K562 (cell line): Measurements from ENCODE around the gene ILK.

Experiments used
- BCL6 ChIP-seq: fragments of 250-450 bp; sonication (Bioruptor Pico); IDR thresholded peaks from 2 replicates; pipeline ENCODE4 v1.4.0; 2020
- FOXJ3 ChIP-seq: sonication (generic); formaldehyde crosslinking; IDR thresholded peaks from 2 replicates; pipeline ENCODE4 v1.4.0; 2020; ENCODE audit warnings: mild to moderate bottlenecking, missing genetic modification reagents
- MYC ChIP-seq, 2 experiments: fragments of 250-450 bp in 1 of 2; sonication (Bioruptor Pico) in 1 of 2; IDR thresholded peaks; 2 replicates each; pipeline versions ENCODE4 v1.5.1 to v1.6.1; 2012 to 2021; ENCODE audit warnings: low read depth in 2 of 2, borderline replicate concordance in 1 of 2, improper control_type of control experiment in 1 of 2, low read length in 1 of 2, mild to moderate bottlenecking in 1 of 2, moderate library complexity in 1 of 2
- TAF1 ChIP-seq: IDR thresholded peaks from 2 replicates; pipeline ENCODE4 v1.6.1; 2011; ENCODE audit warnings: mild to moderate bottlenecking, low read length, moderate library complexity; ENCODE audit not compliant: insufficient read depth, control insufficient read depth, severe bottlenecking; ENCODE audit errors: extremely low read depth
- ZNF124 ChIP-seq: sonication (generic); formaldehyde crosslinking; IDR thresholded peaks from 2 replicates; pipeline ENCODE4 v1.8.1; 2022; ENCODE audit warnings: missing genetic modification reagents
- TF ChIP-seq, protein P1 (sequence below): sonication (generic); formaldehyde crosslinking; IDR thresholded peaks from 2 replicates; pipeline ENCODE4 v1.9.0; 2022; ENCODE audit warnings: mild to moderate bottlenecking, missing genetic modification reagents
- TF ChIP-seq, protein P2 (sequence below), 3 experiments: IDR thresholded peaks in 2 of 3; conservative IDR thresholded peaks in 1 of 3; 2 replicates each; pipeline ENCODE4 v1.5.1; 2011 to 2012; ENCODE audit warnings: low read length in 3 of 3, mild to moderate bottlenecking in 3 of 3, control low read depth in 2 of 3, improper control_type of control experiment in 1 of 3, inconsistent platforms in 1 of 3, low read depth in 1 of 3, mixed read lengths in 1 of 3, moderate library complexity in 1 of 3; ENCODE audit not compliant: insufficient read depth in 2 of 3

DNA sequence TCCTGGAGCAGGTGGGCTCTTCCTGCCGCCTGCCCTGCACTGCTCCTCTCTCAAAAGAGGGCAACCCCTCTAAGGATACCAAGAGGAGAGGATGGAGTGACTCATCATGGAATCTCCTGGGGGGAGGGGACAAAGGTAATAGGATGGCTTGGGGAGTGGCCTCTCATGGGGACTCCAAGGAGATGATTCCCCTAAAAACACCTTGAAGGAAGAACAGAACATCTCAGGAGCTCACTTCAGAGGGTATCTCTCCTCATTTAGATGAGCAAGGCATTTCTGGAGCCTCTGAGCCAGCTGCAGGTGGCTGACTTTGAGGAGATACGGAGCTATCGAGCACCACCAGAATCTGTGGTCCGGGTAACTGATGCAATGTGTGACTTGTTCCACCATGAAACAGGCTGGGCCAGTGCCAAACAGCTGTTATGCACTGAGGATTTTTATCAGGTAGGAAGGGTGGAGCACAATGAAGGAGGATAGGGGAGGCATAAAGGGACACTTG, 40.4 kb upstream of the ILK start:
- TF ChIP-seq, protein P1, sequence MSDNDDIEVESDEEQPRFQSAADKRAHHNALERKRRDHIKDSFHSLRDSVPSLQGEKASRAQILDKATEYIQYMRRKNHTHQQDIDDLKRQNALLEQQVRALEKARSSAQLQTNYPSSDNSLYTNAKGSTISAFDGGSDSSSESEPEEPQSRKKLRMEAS (CRISPR knock-in tag): peak; percentile 39; the same call in 1 of the 2 replicates
- no peak for TF ChIP-seq ZNF124 (CRISPR knock-in tag)
- peak; percentile 85 for TF ChIP-seq MYC (IDR thresholded peaks at IDR 0.05; ENCODE audit: low read depth, low read length)
- no peak for TF ChIP-seq MYC (CRISPR knock-in tag; IDR thresholded peaks at IDR 0.05; ENCODE audit: borderline replicate concordance, low read depth)
- TF ChIP-seq TAF1: no peak
- TF ChIP-seq, protein P2, sequence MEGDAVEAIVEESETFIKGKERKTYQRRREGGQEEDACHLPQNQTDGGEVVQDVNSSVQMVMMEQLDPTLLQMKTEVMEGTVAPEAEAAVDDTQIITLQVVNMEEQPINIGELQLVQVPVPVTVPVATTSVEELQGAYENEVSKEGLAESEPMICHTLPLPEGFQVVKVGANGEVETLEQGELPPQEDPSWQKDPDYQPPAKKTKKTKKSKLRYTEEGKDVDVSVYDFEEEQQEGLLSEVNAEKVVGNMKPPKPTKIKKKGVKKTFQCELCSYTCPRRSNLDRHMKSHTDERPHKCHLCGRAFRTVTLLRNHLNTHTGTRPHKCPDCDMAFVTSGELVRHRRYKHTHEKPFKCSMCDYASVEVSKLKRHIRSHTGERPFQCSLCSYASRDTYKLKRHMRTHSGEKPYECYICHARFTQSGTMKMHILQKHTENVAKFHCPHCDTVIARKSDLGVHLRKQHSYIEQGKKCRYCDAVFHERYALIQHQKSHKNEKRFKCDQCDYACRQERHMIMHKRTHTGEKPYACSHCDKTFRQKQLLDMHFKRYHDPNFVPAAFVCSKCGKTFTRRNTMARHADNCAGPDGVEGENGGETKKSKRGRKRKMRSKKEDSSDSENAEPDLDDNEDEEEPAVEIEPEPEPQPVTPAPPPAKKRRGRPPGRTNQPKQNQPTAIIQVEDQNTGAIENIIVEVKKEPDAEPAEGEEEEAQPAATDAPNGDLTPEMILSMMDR (IDR thresholded peaks at IDR 0.05 in 2 of 3, conservative IDR thresholded peaks at IDR 0.05 in 1 of 3; ENCODE audit: insufficient read depth in 2 of 3, low read depth in 1 of 3, low read length in 3 of 3): no peak
- no peak for TF ChIP-seq FOXJ3 (CRISPR knock-in tag)
- TF ChIP-seq BCL6: no peak
